GM18511 (cell line): ENCODE data around the gene TIMP4.
A peak's percentile ranks its signal among the peaks of the same experiment; 100 is the strongest.

Experiments
- ATAC-seq: cut with Tn5 transposase; IDR thresholded peaks from one replicate; pipeline ENCODE4 v1.9.1; 2021; ENCODE audit warnings: mild to moderate bottlenecking, moderate library complexity; ENCODE audit not compliant: unreplicated experiment

TIMP4 gene

GRCh38 chr3:12186046-12186445 is 27.3 kb upstream of the TIMP4 start:
- no peak for ATAC-seq

- no peak for ATAC-seq
Measured at GRCh38 chr3:12185172-12185710, 26.5 kb upstream of the TIMP4 start.

- no peak for ATAC-seq
Measured at GRCh38 chr3:12184541-12184940, 25.8 kb upstream of the TIMP4 start.

GRCh38 chr3:12182687-12183441 is 24.2 kb upstream of the TIMP4 start:
- no peak for ATAC-seq

GRCh38 chr3:12181806-12182205 is 23.1 kb upstream of the TIMP4 start:
- no peak for ATAC-seq

GRCh38 chr3:12181301-12181700 is 22.6 kb upstream of the TIMP4 start:
- ATAC-seq = no peak

GRCh38 chr3:12180631-12181030 is 21.9 kb upstream of the TIMP4 start:
- no peak for ATAC-seq

- ATAC-seq = no peak
Measured at GRCh38 chr3:12180218-12180617, 21.5 kb upstream of the TIMP4 start.

- no peak for ATAC-seq
Measured at GRCh38 chr3:12179441-12179840, 20.7 kb upstream of the TIMP4 start.

- no peak for ATAC-seq
Measured at GRCh38 chr3:12178091-12178820, 19.5 kb upstream of the TIMP4 start.

- no peak for ATAC-seq
Measured at GRCh38 chr3:12177126-12177525, 18.4 kb upstream of the TIMP4 start.

- peak; percentile 57 for ATAC-seq
Measured at GRCh38 chr3:12175844-12176453, 17.2 kb upstream of the TIMP4 start.

- ATAC-seq = no peak
Measured at GRCh38 chr3:12175137-12175593, 16.5 kb upstream of the TIMP4 start.

- ATAC-seq = no peak
Measured at GRCh38 chr3:12170207-12170606, 11.5 kb upstream of the TIMP4 start.

GRCh38 chr3:12165909-12166308 is 7.2 kb upstream of the TIMP4 start:
- no peak for ATAC-seq

- ATAC-seq = no peak
Measured at GRCh38 chr3:12159227-12159601, 502 bp upstream of the TIMP4 start.

- ATAC-seq = no peak
Measured at GRCh38 chr3:12157026-12157425, 1.7 kb downstream of the TIMP4 start.

GRCh38 chr3:12155828-12156227 is 2.9 kb downstream of the TIMP4 start:
- no peak for ATAC-seq

- ATAC-seq = no peak
Measured at GRCh38 chr3:12155264-12155663, 3.4 kb downstream of the TIMP4 start.

- no peak for ATAC-seq
Measured at GRCh38 chr3:12154151-12154550, 4.6 kb downstream of the TIMP4 start.

- ATAC-seq = no peak
Measured at GRCh38 chr3:12150112-12150511, 8.6 kb downstream of the TIMP4 start.

- no peak for ATAC-seq
Measured at GRCh38 chr3:12149029-12149428, 9.7 kb downstream of the TIMP4 start.
